ENCODE data around the gene LHX2.

DNA sequence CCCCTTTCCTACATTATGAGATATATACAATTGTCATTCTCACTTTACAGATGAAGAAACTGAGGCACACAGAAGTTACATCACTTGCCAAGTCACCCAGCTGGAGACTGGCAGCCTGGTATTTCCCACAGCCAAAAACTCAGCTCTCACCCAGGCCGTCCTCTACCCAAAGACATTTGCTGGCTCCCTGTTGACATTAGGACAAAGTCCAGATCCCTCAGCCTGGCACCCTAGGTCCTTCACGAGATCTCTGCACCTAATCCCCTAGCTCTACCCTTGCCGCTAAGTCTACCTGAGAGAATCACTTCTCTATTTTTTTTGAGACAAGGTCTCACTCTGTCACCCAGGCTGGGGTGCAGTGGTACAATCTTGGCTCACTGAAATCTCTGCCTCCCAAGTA is 26.8 kb upstream of the LHX2 start:
- TF ChIP-seq, protein P1, sequence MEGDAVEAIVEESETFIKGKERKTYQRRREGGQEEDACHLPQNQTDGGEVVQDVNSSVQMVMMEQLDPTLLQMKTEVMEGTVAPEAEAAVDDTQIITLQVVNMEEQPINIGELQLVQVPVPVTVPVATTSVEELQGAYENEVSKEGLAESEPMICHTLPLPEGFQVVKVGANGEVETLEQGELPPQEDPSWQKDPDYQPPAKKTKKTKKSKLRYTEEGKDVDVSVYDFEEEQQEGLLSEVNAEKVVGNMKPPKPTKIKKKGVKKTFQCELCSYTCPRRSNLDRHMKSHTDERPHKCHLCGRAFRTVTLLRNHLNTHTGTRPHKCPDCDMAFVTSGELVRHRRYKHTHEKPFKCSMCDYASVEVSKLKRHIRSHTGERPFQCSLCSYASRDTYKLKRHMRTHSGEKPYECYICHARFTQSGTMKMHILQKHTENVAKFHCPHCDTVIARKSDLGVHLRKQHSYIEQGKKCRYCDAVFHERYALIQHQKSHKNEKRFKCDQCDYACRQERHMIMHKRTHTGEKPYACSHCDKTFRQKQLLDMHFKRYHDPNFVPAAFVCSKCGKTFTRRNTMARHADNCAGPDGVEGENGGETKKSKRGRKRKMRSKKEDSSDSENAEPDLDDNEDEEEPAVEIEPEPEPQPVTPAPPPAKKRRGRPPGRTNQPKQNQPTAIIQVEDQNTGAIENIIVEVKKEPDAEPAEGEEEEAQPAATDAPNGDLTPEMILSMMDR (conservative IDR thresholded peaks at IDR 0.05; ENCODE audit: low read length), result no peak
- no peak for TF ChIP-seq EZH2phosphoT487 (IDR thresholded peaks at IDR 0.05; ENCODE audit: borderline replicate concordance, low read depth, low read length)
